Measurements from ENCODE around the gene ST7L.

DNA sequence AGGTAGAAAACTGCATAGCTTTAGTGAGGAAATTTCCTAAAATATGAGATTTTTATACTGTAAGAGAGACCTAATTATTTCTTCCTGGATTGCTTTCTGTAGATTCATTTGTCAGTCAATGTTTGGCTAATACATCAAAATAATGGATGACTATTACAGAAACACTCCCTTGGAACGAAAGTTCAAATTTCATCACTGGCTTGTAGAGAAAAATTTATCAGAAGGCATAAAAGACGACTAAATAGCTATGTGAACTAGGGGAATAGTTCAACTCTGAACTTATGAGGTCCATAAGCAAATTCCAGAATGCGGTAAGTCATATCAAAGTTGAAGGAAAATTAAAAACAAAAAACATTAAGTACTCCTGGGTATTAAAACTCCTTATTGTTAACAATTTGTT is 74.2 kb downstream of the ST7L start:
- TF ChIP-seq, protein P1, sequence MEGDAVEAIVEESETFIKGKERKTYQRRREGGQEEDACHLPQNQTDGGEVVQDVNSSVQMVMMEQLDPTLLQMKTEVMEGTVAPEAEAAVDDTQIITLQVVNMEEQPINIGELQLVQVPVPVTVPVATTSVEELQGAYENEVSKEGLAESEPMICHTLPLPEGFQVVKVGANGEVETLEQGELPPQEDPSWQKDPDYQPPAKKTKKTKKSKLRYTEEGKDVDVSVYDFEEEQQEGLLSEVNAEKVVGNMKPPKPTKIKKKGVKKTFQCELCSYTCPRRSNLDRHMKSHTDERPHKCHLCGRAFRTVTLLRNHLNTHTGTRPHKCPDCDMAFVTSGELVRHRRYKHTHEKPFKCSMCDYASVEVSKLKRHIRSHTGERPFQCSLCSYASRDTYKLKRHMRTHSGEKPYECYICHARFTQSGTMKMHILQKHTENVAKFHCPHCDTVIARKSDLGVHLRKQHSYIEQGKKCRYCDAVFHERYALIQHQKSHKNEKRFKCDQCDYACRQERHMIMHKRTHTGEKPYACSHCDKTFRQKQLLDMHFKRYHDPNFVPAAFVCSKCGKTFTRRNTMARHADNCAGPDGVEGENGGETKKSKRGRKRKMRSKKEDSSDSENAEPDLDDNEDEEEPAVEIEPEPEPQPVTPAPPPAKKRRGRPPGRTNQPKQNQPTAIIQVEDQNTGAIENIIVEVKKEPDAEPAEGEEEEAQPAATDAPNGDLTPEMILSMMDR (IDR thresholded peaks at IDR 0.05), result no peak
- no peak for TF ChIP-seq POLR2A (IDR thresholded peaks at IDR 0.05)

Measured in Peyer's patch (tissue), 4 donors.